AG09319 (cell line): Measurements from ENCODE around the gene FSD2.
"Not testable (repeated sequence)": the region's sequence is repeated elsewhere in the genome, so short reads cannot be mapped to it uniquely, and the experiment has no call there.

ENCODE experiments used
- DNase-seq: peaks from one replicate; pipeline ENCODE4 v3.0.0-alpha.2; 2010; ENCODE audit warnings: low read depth; ENCODE audit errors: extremely low read depth
- TF ChIP-seq, protein P1 (sequence below): IDR thresholded peaks from 2 replicates; pipeline ENCODE4 v1.5.1; 2011; ENCODE audit warnings: low read depth, mild to moderate bottlenecking, inconsistent platforms, low read length, moderate library complexity

The FSD2 gene

DNA sequence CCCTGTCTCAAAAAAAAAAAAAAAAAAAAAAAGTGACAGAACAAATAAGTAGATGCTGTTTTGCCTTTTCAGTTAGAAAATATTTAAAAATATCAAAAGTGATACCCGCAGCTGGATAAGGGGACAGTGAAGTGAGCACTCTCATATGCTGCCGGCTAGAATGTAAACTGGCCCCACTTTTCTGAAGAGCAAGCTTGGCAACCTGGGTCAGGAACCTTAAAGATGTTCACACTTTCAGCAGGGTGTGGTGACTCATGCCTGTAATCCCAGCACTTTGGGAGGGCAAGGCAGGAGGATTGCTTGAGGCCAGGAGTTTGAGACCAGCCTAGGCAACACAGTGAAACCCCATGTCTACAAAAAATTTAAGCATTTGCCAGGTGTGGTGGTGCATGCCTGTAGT is 17.4 kb downstream of the FSD2 start:
- no peak for DNase-seq
- TF ChIP-seq, protein P1, sequence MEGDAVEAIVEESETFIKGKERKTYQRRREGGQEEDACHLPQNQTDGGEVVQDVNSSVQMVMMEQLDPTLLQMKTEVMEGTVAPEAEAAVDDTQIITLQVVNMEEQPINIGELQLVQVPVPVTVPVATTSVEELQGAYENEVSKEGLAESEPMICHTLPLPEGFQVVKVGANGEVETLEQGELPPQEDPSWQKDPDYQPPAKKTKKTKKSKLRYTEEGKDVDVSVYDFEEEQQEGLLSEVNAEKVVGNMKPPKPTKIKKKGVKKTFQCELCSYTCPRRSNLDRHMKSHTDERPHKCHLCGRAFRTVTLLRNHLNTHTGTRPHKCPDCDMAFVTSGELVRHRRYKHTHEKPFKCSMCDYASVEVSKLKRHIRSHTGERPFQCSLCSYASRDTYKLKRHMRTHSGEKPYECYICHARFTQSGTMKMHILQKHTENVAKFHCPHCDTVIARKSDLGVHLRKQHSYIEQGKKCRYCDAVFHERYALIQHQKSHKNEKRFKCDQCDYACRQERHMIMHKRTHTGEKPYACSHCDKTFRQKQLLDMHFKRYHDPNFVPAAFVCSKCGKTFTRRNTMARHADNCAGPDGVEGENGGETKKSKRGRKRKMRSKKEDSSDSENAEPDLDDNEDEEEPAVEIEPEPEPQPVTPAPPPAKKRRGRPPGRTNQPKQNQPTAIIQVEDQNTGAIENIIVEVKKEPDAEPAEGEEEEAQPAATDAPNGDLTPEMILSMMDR: no peak

DNA sequence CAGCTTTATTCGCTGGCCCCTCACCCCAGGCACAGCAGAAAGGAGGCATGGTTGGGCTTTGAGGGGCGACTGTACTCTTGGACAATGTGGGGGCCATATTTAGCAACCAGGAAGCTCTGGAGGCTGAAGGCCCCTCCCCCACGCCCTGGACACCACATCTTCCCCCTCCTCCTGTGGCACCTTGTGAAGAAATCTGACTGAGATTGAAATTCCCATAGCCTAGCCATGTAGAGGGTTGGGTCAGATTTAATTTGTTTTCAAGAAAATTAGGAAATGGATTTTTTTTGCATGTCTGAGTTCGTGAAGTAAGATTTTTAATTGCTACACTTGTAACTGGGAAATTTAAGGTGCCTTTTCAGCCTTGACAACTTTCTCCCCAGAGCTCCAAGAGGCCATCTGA is 24.5 kb downstream of the FSD2 start:
- TF ChIP-seq, protein P1: no peak
- no peak for DNase-seq

- no peak for DNase-seq
- TF ChIP-seq, protein P1: no peak
These were observed 27.1 kb downstream of the FSD2 start for GRCh38 chr15:82778755-82779154.

DNA sequence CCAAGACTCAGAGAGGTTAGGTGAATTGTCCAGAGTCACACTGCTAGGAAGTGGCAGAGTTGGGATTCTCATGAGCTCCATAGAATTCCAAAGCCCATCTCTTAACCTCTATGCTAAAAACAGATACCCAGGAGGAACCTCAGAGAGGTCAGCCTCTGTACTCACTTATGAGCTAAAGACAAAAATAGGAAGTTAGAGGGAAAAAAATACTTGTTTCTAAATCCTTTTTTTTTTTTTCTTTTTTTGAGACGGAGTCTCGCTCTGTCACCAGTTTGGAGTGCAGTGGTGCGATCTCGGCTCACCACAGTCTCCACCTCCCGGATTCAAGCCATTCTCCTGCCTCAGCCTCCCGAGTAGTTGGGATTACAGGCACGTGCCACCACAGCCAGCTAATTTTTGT is 31.4 kb downstream of the FSD2 start:
- TF ChIP-seq, protein P1: no peak
- DNase-seq: no peak

DNA sequence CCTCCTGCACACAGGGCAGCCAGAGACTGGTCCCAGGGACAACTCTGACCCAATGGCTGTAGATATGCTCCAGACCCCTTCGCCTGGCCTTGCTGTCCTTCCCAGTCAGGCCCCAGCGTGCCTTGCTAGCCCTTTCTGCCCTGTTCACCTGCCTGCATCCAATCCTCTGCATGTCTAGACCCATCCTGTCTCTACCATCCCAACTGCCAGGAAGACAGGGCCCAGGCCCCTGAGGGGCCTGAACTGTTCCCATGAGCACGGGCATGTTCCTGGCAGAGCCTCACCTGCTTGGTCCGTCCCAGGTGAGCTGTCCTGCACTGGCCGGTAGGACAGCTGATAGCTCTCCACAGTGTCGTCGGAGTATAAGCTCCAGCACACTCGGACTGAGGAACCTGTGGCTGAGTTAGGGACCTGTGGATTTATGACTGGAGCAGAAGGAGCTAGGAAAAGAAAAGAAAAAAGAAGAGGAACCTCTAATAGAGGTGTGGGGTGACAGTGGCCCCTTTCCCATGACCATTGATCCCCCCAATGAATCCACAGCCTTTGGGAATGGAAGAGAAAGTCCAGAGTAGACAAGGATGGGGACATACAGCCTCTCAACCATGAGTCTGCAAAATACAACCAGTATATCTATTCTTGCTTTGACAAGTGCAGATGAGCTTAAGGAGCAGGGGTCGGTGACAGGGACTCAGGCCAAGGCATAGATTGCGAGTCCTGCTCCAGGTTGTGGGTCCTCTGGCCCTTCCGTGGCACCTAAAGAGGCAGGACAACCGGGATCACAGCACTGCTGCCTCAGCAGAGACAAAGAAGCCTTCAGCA is 33.9 kb downstream of the FSD2 start:
- DNase-seq: no peak
- TF ChIP-seq, protein P1: no peak

GRCh38 chr15:82768414-82769054 is 37.3 kb downstream of the FSD2 start:
- TF ChIP-seq, protein P1: no peak
- DNase-seq: no peak

GRCh38 chr15:82767163-82767829 is 38.6 kb downstream of the FSD2 start:
- DNase-seq: no peak
- TF ChIP-seq, protein P1: no peak

- not testable (repeated sequence) for DNase-seq
These were observed 39.7 kb downstream of the FSD2 start for GRCh38 chr15:82766201-82766600.
